ENCODE data around the gene MTHFD2L.
A peak's percentile ranks its signal among the peaks of the same experiment; 100 is the strongest.

MTHFD2L gene

DNA sequence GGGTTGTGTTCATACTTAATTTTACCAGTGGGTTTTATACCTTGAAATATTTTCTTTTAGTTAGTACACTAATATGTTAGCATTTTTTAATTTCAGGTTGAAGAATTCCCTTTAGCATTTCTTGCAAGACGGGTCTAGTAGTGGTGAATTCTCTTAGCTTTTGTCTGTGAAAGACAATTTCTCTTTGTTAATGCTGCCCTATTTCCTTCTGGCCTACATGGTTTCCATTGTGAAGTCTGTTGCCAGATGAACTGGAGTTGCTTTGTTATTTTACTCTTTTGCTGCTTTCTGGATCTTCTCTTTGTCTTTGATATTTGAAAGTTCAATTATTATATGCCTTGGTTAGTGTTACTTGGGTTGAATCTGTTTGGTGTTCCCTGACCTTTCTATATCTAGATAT, 25.0 kb upstream of the MTHFD2L start:
- TF ChIP-seq FOXM1 (IDR thresholded peaks at IDR 0.05; ENCODE audit: borderline replicate concordance, low read depth) (no peak), ZBTB7A (IDR thresholded peaks at IDR 0.05; ENCODE audit: low read depth) (no peak), TCF12 (IDR thresholded peaks at IDR 0.05; ENCODE audit: low read depth) (no peak), CREB1 (IDR thresholded peaks at IDR 0.05; ENCODE audit: low read depth) (no peak), EGR1 (IDR thresholded peaks at IDR 0.05) (no peak), TAF1 (IDR thresholded peaks at IDR 0.05; ENCODE audit: low read depth) (no peak), NFIC (IDR thresholded peaks at IDR 0.05) (no peak), YY1 (IDR thresholded peaks at IDR 0.05; ENCODE audit: low read depth) (no peak), EP300 (IDR thresholded peaks at IDR 0.05; ENCODE audit: borderline replicate concordance) (no peak), CEBPB (IDR thresholded peaks at IDR 0.05) (no peak), RAD21 (IDR thresholded peaks at IDR 0.05; ENCODE audit: low read depth) (no peak), TEAD4 (IDR thresholded peaks at IDR 0.05) (no peak)
- TF ChIP-seq, protein P1, sequence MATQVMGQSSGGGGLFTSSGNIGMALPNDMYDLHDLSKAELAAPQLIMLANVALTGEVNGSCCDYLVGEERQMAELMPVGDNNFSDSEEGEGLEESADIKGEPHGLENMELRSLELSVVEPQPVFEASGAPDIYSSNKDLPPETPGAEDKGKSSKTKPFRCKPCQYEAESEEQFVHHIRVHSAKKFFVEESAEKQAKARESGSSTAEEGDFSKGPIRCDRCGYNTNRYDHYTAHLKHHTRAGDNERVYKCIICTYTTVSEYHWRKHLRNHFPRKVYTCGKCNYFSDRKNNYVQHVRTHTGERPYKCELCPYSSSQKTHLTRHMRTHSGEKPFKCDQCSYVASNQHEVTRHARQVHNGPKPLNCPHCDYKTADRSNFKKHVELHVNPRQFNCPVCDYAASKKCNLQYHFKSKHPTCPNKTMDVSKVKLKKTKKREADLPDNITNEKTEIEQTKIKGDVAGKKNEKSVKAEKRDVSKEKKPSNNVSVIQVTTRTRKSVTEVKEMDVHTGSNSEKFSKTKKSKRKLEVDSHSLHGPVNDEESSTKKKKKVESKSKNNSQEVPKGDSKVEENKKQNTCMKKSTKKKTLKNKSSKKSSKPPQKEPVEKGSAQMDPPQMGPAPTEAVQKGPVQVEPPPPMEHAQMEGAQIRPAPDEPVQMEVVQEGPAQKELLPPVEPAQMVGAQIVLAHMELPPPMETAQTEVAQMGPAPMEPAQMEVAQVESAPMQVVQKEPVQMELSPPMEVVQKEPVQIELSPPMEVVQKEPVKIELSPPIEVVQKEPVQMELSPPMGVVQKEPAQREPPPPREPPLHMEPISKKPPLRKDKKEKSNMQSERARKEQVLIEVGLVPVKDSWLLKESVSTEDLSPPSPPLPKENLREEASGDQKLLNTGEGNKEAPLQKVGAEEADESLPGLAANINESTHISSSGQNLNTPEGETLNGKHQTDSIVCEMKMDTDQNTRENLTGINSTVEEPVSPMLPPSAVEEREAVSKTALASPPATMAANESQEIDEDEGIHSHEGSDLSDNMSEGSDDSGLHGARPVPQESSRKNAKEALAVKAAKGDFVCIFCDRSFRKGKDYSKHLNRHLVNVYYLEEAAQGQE (IDR thresholded peaks at IDR 0.05; ENCODE audit: low read depth): no peak
- TF ChIP-seq, protein P2, sequence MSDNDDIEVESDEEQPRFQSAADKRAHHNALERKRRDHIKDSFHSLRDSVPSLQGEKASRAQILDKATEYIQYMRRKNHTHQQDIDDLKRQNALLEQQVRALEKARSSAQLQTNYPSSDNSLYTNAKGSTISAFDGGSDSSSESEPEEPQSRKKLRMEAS (IDR thresholded peaks at IDR 0.05): no peak
- TF ChIP-seq, protein P3, sequence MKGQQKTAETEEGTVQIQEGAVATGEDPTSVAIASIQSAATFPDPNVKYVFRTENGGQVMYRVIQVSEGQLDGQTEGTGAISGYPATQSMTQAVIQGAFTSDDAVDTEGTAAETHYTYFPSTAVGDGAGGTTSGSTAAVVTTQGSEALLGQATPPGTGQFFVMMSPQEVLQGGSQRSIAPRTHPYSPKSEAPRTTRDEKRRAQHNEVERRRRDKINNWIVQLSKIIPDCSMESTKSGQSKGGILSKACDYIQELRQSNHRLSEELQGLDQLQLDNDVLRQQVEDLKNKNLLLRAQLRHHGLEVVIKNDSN (IDR thresholded peaks at IDR 0.05): no peak

DNA sequence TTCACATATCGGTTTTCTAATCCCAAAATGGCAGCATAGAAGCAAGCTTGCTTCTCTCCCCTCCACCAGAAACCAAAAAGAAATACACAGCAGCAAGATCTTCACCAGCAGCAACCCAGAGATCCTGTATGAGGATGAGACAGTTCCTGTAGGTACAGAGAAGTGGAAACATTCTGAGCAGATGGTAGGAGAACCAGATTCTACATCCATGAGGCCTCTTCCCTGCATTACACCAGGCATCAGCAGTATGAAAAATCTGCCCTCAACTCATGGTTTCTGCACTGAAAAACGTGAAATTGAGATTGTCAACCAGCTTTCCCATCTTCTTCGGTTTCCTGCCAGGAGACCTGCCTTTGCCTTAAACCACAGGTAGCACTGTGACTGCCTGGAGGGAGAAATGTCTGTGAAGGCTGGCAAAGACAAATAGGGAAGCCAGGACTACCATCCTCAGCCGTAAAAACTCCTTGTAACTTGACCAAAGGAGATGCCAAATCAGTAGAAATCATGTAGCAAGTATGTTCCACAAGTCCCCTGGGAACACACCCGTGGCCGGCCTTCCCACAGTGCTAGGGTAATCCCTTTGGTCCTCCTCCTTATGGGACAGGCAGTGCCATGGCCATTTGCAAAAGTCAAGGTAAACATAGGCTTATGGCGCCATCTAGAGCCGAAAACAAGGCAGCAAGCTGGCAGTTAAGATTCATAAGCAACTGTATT, 24.0 kb upstream of the MTHFD2L start:
- TF ChIP-seq CREB1 (IDR thresholded peaks at IDR 0.05; ENCODE audit: low read depth) (no peak), YY1 (IDR thresholded peaks at IDR 0.05; ENCODE audit: low read depth) (peak; percentile 68; the same call in 1 of the 2 replicates), EP300 (IDR thresholded peaks at IDR 0.05; ENCODE audit: borderline replicate concordance) (no peak), NFIC (IDR thresholded peaks at IDR 0.05) (no peak), EGR1 (IDR thresholded peaks at IDR 0.05) (no peak), CEBPB (IDR thresholded peaks at IDR 0.05) (no peak), RAD21 (IDR thresholded peaks at IDR 0.05; ENCODE audit: low read depth) (peak; percentile 98), TCF12 (IDR thresholded peaks at IDR 0.05; ENCODE audit: low read depth) (no peak), ZBTB7A (IDR thresholded peaks at IDR 0.05; ENCODE audit: low read depth) (no peak), TEAD4 (IDR thresholded peaks at IDR 0.05) (no peak)
- TF ChIP-seq, protein P1 (IDR thresholded peaks at IDR 0.05; ENCODE audit: low read depth): no peak
- TF ChIP-seq, protein P3 (IDR thresholded peaks at IDR 0.05): no peak

DNA sequence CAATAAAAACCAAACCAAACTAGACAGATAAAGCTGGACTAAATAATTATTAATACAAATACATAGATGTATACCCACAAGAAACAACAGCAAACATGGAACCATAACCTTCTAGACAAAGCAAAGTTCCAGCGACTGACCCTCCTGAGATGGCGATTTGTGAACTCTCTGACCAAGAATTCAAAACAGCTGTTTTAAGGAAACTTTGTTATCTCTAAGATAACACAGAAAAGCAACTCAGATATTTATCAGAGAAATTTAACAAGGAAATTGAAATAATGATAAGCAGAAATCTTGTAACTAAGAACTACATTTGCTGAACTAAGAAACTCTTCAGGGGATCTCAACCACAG, 23.4 kb upstream of the MTHFD2L start:
- TF ChIP-seq, protein P1 (IDR thresholded peaks at IDR 0.05; ENCODE audit: low read depth): no peak
- TF ChIP-seq ZBTB7A (IDR thresholded peaks at IDR 0.05; ENCODE audit: low read depth): no peak
- TF ChIP-seq, protein P2 (IDR thresholded peaks at IDR 0.05): no peak
- TF ChIP-seq EGR1 (IDR thresholded peaks at IDR 0.05): no peak
- no peak for TF ChIP-seq TEAD4 (IDR thresholded peaks at IDR 0.05)
- no peak for TF ChIP-seq TCF12 (IDR thresholded peaks at IDR 0.05; ENCODE audit: low read depth)
- TF ChIP-seq NFIC (IDR thresholded peaks at IDR 0.05): no peak
- no peak for TF ChIP-seq CREB1 (IDR thresholded peaks at IDR 0.05; ENCODE audit: low read depth)
- TF ChIP-seq YY1 (IDR thresholded peaks at IDR 0.05; ENCODE audit: low read depth): no peak
- no peak for TF ChIP-seq EP300 (IDR thresholded peaks at IDR 0.05; ENCODE audit: borderline replicate concordance)
- TF ChIP-seq CEBPB (IDR thresholded peaks at IDR 0.05): no peak
- TF ChIP-seq, protein P3 (IDR thresholded peaks at IDR 0.05): no peak
- TF ChIP-seq RAD21 (IDR thresholded peaks at IDR 0.05; ENCODE audit: low read depth): no peak

Data from Ishikawa (cell line).